WTC11 (cell line): Measurements from ENCODE around the gene MUSTN1.

Experiments used
- NR3C1 ChIP-seq: sonication (generic); formaldehyde crosslinking; conservative IDR thresholded peaks from 2 replicates; pipeline ENCODE4 v1.8.1; 2023; ENCODE audit warnings: low read depth, mild to moderate bottlenecking, missing genetic modification reagents
- TF ChIP-seq, protein P1 (sequence below): sonication (generic); formaldehyde crosslinking; IDR thresholded peaks from 2 replicates; pipeline ENCODE4 v1.8.1; 2023; ENCODE audit warnings: mild to moderate bottlenecking, missing genetic modification reagents, moderate library complexity

DNA sequence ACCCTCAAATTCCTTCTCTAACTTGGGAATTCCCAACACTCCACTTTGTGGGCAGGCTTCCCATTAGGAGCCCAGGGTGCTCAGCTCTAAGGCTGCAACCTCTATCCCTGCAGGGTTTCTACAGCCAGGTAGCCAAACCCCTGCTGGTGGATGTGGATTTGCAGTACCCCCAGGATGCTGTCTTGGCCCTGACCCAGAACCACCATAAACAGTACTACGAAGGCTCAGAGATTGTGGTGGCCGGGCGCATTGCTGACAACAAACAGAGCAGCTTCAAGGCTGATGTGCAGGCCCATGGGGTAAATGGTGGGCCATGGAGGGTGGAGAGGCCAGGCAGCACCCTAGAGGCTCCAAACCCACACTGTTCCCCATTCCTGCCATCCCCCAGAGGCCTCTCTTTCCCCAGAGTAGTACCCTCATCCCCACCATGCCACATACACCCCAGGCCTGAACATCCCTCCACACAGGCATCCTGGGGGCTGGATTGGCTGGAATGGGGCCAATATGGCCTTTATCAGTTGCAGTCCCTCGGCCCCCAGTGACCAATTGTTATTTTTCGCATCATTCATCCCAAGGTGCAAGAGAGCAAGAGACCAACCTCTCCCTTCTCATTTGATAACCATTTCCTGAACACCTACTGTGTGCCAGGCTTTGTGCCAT, 49.8 kb downstream of the MUSTN1 start:
- TF ChIP-seq, protein P1, sequence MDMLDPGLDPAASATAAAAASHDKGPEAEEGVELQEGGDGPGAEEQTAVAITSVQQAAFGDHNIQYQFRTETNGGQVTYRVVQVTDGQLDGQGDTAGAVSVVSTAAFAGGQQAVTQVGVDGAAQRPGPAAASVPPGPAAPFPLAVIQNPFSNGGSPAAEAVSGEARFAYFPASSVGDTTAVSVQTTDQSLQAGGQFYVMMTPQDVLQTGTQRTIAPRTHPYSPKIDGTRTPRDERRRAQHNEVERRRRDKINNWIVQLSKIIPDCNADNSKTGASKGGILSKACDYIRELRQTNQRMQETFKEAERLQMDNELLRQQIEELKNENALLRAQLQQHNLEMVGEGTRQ (CRISPR knock-in tag): no peak
- no peak for TF ChIP-seq NR3C1 (CRISPR knock-in tag)
